Adrenal gland (tissue), 12 donors: ENCODE results near the gene TTYH2. TPM values are rescaled to one million over a fixed set of nuclear protein-coding genes. Genes with fewer than 3 reads are reported as not detected.
"Not testable (repeated sequence)": the region's sequence is repeated elsewhere in the genome, so short reads cannot be mapped to it uniquely, and the experiment has no call there.

Experiments
- DNase-seq, 7 donors: peaks; one replicate each; pipeline ENCODE4 v3.0.0-alpha.2; 2019 to 2020
- H3K27ac ChIP-seq, 5 donors: fragments of 200-600 bp; sonication (generic) in 4 of 5; 1 replicate in 3 of 5; 2 replicates in 2 of 5; pipeline versions ENCODE4 v1.5.1 to v1.8.0; 2016 to 2020; ENCODE audit warnings: mild to moderate bottlenecking in 1 of 5
- H3K27me3 ChIP-seq: fragments of 200-600 bp; 2 replicates; pipeline ENCODE4 v1.8.0; 2021
- H3K36me3 ChIP-seq, 2 donors: fragments of 200-600 bp; replicated peaks in 1 of 2; 1 replicate in 1 of 2; 2 replicates in 1 of 2; pipeline versions ENCODE4 v1.5.1 to v1.8.0; 2018 to 2022
- H3K4me1 ChIP-seq, 2 donors: fragments of 200-600 bp; replicated peaks in 1 of 2; 1 replicate in 1 of 2; 2 replicates in 1 of 2; pipeline versions ENCODE4 v1.5.1 to v1.8.0; 2018 to 2021
- H3K4me3 ChIP-seq, 4 donors: fragments of 200-600 bp; sonication (generic) in 3 of 4; one replicate each; pipeline ENCODE4 v1.5.1; 2016 to 2018
- H3K9me3 ChIP-seq, 3 donors: fragments of 200-600 bp; sonication (generic) in 1 of 3; replicated peaks in 1 of 3; 1 replicate in 2 of 3; 2 replicates in 1 of 3; pipeline versions ENCODE4 v1.5.1 to v1.8.0; 2016 to 2021
- POLR2A ChIP-seq, 2 donors: fragments of 450-650 bp; IDR thresholded peaks; one replicate each; pipeline ENCODE4 v1.6.1; 2017; ENCODE audit warnings: antibody characterized with exemption in 2 of 2, mild to moderate bottlenecking in 2 of 2, moderate library complexity in 1 of 2
- WGBS, 4 donors: extraction: QIAGEN DNeasy Blood & Tissue Kit in 2 of 4; methylation state at CpG; one replicate each; pipeline versions ENCODE4 v1.1.5 to v1.1.7; 2013 to 2017; 5-methylcytosine and 5-hydroxymethylcytosine counted together
- intact Hi-C, 2 donors: fragments of 100-400 bp; cut with DNase I; formaldehyde crosslinking; loops; one replicate each; pipeline versions ENCODE4 v1.14.1 to v1.15.0; 2022 to 2023
- polyA plus RNA-seq, 3 donors: library from polyadenylated mRNA; stranded (reverse); fragments of 200-250 nt in 2 of 3; fragments of 350-450 nt in 1 of 3; fragmentation: Illumina TruSeq in 1 of 3; extraction: RNeasy Lipid Tissue Mini Kit (QIAGEN cat#74804) in 1 of 3; gene quantifications; one replicate each; pipeline ENCODE4 v1.2.3, GENCODE V29; 2013 to 2014
- total RNA-seq, 9 donors: library from RNA; depleted of rRNA in 4 of 9; stranded (reverse); fragments of >200 nt in 4 of 9; fragments of 120-200 nt in 1 of 9; fragmentation: NEBNext Ultra II Directional in 1 of 9; extraction: Animal tissue kit (Norgen Biotek cat#: 25700) in 1 of 9; gene quantifications; one replicate each; pipeline versions ENCODE4 v1.1.0 to v1.2.4, GENCODE V29; 2013 to 2023
- TF ChIP-seq, protein P1 (sequence below), 6 experiments: fragments of 450-650 bp in 4 of 6; fragments of 200-600 bp in 2 of 6; sonication (generic) in 1 of 6; IDR thresholded peaks; 1 replicate in 5 of 6; 2 replicates in 1 of 6; pipeline versions ENCODE4 v1.5.1 to v1.8.0; 2016 to 2021; ENCODE audit warnings: antibody characterized with exemption in 6 of 6, mild to moderate bottlenecking in 2 of 6, moderate library complexity in 1 of 6
- donor health status: healthy with polysubstance abuse.
- donor health status: Bipolar disorder and iron deficiency.
- donor health status: DM: yes; HTN: yes; CAD: no.
- donor health status: DM: no; HTN: no; CAD: no.
- donor health status: DM: no; HTN: no; CAD: no.
- donor health status: DM: yes; HTN: yes; CAD: no.

Gene TTYH2
- total and polyA plus RNA-seq, 12 donors, result 2.9 to 40.5 (median 7.8) TPM

DNA sequence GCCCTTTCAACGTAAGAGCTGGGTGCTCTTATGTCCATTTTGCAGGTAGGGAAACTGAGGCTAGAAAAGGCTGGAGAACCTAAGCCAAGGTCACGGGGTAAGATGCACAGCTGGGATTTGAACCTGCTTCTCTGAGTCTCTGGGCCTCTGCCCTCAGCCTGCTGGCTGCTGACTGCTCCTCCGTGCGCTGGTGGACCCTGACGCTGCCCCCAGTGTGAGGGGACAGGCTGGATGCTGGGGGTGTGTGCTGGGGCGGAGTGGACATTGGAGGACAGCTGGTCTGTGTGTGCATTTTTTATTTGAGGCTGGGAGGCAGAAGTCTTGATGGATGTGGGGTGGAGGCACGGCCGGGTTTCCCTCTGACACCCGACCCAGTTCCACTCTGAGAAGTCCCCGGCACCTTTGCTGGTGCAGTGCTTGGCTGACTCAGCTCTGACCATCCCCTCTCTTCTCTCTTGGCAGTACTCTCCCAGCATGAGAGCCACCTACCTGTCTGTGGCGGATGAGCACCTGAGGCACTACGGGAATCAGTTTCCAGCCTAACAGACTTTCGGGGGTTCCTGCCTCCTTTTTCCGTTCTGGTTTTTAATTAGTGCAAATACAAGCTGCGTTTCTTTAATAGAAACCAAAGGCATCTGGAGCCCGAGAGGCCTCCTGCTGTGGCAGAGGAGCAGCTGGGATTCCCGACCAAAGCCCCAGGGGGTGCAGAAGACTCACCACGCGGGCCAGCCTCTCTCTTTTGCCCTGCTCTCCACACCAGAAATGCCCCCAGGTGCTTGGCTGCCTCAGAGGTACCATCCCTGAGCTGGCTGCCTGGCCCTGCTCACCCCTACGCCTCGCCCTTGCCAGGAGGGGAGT lies 46.5 kb downstream of the TTYH2 start:
- DNase-seq, result no peak
- no peaks in the 10 kb centered on the region for H3K27me3 ChIP-seq
- H3K4me3 ChIP-seq, result no peak overlapping the region
- no peaks in the 10 kb centered on the region for H3K36me3 ChIP-seq
- no peaks in the 10 kb centered on the region for H3K9me3 ChIP-seq
- 81 to 91% (median 83%) methylated on average over 14 to 21 of the region's 21 CpGs for WGBS, 4 donors
- intact Hi-C loops, result no loop called here
- no peak overlapping the region for H3K27ac ChIP-seq
- no peak for TF ChIP-seq POLR2A (IDR thresholded peaks at IDR 0.05)
- TF ChIP-seq, protein P1, sequence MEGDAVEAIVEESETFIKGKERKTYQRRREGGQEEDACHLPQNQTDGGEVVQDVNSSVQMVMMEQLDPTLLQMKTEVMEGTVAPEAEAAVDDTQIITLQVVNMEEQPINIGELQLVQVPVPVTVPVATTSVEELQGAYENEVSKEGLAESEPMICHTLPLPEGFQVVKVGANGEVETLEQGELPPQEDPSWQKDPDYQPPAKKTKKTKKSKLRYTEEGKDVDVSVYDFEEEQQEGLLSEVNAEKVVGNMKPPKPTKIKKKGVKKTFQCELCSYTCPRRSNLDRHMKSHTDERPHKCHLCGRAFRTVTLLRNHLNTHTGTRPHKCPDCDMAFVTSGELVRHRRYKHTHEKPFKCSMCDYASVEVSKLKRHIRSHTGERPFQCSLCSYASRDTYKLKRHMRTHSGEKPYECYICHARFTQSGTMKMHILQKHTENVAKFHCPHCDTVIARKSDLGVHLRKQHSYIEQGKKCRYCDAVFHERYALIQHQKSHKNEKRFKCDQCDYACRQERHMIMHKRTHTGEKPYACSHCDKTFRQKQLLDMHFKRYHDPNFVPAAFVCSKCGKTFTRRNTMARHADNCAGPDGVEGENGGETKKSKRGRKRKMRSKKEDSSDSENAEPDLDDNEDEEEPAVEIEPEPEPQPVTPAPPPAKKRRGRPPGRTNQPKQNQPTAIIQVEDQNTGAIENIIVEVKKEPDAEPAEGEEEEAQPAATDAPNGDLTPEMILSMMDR (IDR thresholded peaks at IDR 0.05), result no peak
- no peaks in the 10 kb centered on the region for H3K4me1 ChIP-seq

DNA sequence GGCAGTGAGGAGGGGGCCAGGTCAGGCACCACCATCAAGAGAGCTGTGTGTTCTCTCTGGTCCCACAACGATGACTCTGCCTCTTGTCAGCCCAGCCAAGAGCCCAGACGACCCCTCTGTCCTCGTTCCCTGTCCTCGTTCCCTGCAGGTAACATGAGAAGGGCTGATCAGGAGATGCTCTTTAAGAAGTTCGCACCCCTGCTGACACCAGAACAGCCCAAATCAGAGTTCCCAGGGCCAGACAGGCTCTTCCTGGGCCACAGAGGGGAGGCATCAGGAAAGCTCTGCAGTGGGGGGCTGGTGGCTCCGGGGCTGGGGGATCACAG lies 47.1 kb downstream of the TTYH2 start:
- Histone ChIP-seq H3K36me3 (no peaks in the 10 kb centered on the region), H3K4me3 (no peak overlapping the region), H3K9me3 (no peaks in the 10 kb centered on the region), H3K27ac (no peak overlapping the region), H3K27me3 (no peaks in the 10 kb centered on the region), H3K4me1 (no peaks in the 10 kb centered on the region)
- DNase-seq, result no peak
- WGBS, 4 donors, result 78 to 93% (median 83%) methylated on average over 5 to 6 of the region's 6 CpGs
- intact Hi-C loops, result no loop called here
- TF ChIP-seq POLR2A (IDR thresholded peaks at IDR 0.05), result no peak
- TF ChIP-seq, protein P1 (IDR thresholded peaks at IDR 0.05), result no peak

DNA sequence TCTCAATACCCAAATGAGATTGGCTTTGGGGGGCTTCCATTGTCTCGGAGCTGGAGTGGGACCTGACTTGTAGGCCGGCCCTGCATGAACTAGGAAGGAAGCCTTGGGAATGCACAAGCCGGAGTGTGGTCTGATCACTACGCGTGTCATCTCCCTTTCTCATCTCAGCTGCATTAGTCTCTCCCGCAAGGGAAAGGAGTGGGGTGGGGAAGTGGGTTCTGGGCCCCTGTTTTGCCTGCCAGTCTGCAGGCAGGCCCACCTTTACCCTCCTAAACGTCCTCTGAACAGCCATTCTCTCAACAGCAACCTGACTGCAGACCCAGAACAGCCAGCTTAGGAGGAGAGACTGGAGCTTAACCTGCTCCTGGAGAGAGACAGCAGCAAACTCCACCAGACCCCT lies 49.2 kb downstream of the TTYH2 start:
- no peaks in the 10 kb centered on the region for H3K36me3 ChIP-seq
- no peak overlapping the region for H3K4me3 ChIP-seq
- TF ChIP-seq, protein P1 (IDR thresholded peaks at IDR 0.05), result no peak
- no peak for TF ChIP-seq POLR2A (IDR thresholded peaks at IDR 0.05)
- 88 to 92% (median 91%) methylated on average over 3 to 7 of the region's 7 CpGs for WGBS, 4 donors
- H3K9me3 ChIP-seq, result no peaks in the 10 kb centered on the region
- intact Hi-C loops, result no loop called here
- no peaks in the 10 kb centered on the region for H3K4me1 ChIP-seq
- H3K27me3 ChIP-seq, result no peaks in the 10 kb centered on the region
- no peak for DNase-seq
- H3K27ac ChIP-seq, result no peak overlapping the region

DNA sequence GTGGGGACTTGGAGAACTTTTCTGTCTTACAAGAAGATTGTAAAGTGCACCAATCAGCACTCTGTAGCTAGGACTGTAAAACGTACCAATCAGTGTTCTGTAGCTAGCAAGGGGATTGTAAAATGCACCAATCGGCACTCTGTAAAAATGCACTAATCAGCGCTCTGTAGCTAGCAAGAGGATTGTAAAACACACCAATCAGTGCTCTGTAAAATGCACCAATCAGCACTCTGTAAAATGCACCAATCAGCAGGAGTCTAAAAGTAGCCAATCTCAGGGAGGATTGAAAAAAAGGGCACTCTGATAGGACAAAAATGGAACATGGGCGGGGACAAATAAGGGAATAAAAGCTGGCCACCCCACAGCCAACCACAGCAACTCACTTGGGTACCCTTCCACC lies 53.7 kb downstream of the TTYH2 start:
- H3K36me3 ChIP-seq, H3K4me1 ChIP-seq, DNase-seq, H3K27me3 ChIP-seq, H3K9me3 ChIP-seq, H3K4me3 ChIP-seq, intact Hi-C loops, H3K27ac ChIP-seq: not testable (repeated sequence)
- WGBS, 4 donors, result 80 to 88% (median 87%) methylated on average over 4 of the region's 4 CpGs

- DNase-seq, result no peak
- H3K4me3 ChIP-seq, result no peak overlapping the region
- H3K4me1 ChIP-seq, result no peaks in the 10 kb centered on the region
- intact Hi-C loops, result no loop called here
- TF ChIP-seq, protein P1 (IDR thresholded peaks at IDR 0.05), result no peak
- no peak for TF ChIP-seq POLR2A (IDR thresholded peaks at IDR 0.05)
- no peaks in the 10 kb centered on the region for H3K9me3 ChIP-seq
- WGBS, 4 donors, result 83 to 93% (median 92%) methylated on average over 7 of the region's 7 CpGs
- no peak overlapping the region for H3K27ac ChIP-seq
- H3K27me3 ChIP-seq, result no peaks in the 10 kb centered on the region
- H3K36me3 ChIP-seq, result no peaks in the 10 kb centered on the region
These were observed 54.2 kb downstream of the TTYH2 start for GRCh38 chr17:74267579-74267978.
